Endothelial cell (in vitro differentiated cells): ENCODE results near the gene SHD. TPM values are rescaled to one million over a fixed set of nuclear protein-coding genes. Genes with fewer than 3 reads are reported as not detected.

Experiments
- DNase-seq: peaks from one replicate; pipeline ENCODE4 v3.0.0; 2021; ENCODE audit warnings: low spot score
- H3K27ac Mint-ChIP-seq: one replicate; pipeline ENCODE4 v1.8.0; 2021; ENCODE audit warnings: mixed read lengths, inconsistent platforms; ENCODE audit not compliant: unreplicated experiment
- H3K27me3 Mint-ChIP-seq: one replicate; pipeline ENCODE4 v1.8.0; 2021; ENCODE audit warnings: mild to moderate bottlenecking, moderate library complexity, mixed read lengths, inconsistent platforms; ENCODE audit not compliant: unreplicated experiment
- H3K36me3 Mint-ChIP-seq: one replicate; pipeline ENCODE4 v1.8.0; 2021; ENCODE audit warnings: mild to moderate bottlenecking, low read depth, mixed read lengths, inconsistent platforms; ENCODE audit not compliant: unreplicated experiment
- H3K4me1 Mint-ChIP-seq: one replicate; pipeline ENCODE4 v1.8.0; 2021; ENCODE audit warnings: mild to moderate bottlenecking, mixed read lengths, inconsistent platforms; ENCODE audit not compliant: unreplicated experiment
- H3K4me3 Mint-ChIP-seq: one replicate; pipeline ENCODE4 v1.8.0; 2021; ENCODE audit warnings: mild to moderate bottlenecking, mixed read lengths, inconsistent platforms; ENCODE audit not compliant: unreplicated experiment
- H3K9me3 Mint-ChIP-seq: one replicate; pipeline ENCODE4 v1.8.0; 2021; ENCODE audit warnings: mixed read lengths, inconsistent platforms; ENCODE audit not compliant: unreplicated experiment
- total RNA-seq: library from RNA; stranded (reverse); fragmentation: NEBNext Ultra II Directional; extraction: Animal tissue kit (Norgen Biotek cat#: 25700); gene quantifications from one replicate; pipeline ENCODE4 v1.2.1, GENCODE V29; 2021; ENCODE audit not compliant: unreplicated experiment
- TF ChIP-seq, protein P1 (sequence below): fragments of 200-600 bp; sonication (generic); IDR thresholded peaks from one replicate; pipeline ENCODE4 v1.5.0; 2021; ENCODE audit warnings: antibody characterized with exemption; ENCODE audit not compliant: unreplicated experiment

The SHD gene
- total RNA-seq, 1 donor from 2014 or later = 0.90 TPM

DNA sequence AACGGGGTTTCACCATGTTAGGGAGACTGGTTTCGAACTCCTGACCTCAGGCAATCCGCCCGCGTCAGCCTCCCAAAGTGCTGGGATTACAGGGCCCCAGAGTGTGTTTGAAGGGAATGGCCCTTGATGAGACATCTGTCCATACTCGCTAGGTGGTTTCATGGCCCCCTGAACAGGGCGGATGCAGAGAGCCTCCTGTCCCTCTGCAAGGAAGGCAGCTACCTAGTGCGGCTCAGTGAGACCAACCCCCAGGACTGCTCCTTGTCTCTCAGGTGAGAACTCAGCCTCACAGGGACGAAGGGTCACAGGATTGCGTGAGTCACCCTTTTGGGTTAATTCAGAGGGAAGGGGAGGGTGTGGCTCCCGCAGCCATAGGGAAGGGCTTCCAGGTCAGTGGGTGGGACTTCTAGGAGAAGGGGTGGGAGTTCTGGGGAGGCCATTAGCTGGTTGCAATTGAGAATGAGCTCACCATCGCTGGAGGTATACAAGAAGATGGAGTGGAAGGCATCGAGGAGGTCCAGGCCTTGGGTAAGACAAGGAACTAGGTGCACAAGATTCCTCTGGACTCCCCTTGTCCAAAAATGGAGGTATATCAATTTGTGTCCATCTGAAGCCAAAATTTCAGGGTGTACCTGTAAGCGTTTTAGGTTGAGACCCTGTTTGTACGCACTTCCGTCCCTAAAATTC, 9.2 kb downstream of the SHD start:
- TF ChIP-seq, protein P1, sequence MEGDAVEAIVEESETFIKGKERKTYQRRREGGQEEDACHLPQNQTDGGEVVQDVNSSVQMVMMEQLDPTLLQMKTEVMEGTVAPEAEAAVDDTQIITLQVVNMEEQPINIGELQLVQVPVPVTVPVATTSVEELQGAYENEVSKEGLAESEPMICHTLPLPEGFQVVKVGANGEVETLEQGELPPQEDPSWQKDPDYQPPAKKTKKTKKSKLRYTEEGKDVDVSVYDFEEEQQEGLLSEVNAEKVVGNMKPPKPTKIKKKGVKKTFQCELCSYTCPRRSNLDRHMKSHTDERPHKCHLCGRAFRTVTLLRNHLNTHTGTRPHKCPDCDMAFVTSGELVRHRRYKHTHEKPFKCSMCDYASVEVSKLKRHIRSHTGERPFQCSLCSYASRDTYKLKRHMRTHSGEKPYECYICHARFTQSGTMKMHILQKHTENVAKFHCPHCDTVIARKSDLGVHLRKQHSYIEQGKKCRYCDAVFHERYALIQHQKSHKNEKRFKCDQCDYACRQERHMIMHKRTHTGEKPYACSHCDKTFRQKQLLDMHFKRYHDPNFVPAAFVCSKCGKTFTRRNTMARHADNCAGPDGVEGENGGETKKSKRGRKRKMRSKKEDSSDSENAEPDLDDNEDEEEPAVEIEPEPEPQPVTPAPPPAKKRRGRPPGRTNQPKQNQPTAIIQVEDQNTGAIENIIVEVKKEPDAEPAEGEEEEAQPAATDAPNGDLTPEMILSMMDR = no peak
- H3K9me3 Mint-ChIP-seq = no peaks in the 10 kb centered on the region
- H3K4me1 Mint-ChIP-seq = no peaks in the 10 kb centered on the region
- no peak overlapping the region for H3K27ac Mint-ChIP-seq
- H3K36me3 Mint-ChIP-seq = no peaks in the 10 kb centered on the region
- no peak overlapping the region for H3K4me3 Mint-ChIP-seq
- DNase-seq = no peak
- peaks cover 2% of the 10 kb centered on the region for H3K27me3 Mint-ChIP-seq

DNA sequence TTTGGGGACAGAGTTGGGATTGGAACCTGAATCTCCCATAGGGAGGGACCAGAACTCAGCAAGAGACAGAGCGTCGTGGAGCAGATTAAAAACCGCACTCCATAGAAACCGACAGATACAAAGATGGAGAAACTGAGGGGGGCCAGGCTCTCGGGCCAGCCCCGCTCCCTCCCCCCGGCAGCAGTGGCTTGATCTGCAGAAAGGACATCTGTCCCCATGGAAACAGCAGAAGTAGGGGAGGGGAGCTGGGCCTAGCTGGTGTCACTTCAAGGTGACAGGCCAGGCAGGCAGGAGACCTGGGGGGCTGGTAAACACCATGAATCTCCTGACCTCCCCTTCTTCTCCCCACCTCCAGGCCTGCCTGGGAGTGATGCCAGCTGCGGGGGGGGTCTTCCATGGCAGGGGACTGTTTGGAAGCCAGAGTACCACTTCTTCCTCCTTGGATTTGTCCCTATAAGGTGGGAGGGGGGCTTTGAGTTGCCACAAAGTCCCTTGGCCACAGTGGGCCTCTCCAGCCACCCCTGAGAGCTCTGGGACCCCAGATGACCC, 12.2 kb downstream of the SHD start:
- TF ChIP-seq, protein P1 = no peak
- DNase-seq = no peak
- Mint-ChIP-seq H3K27me3 (peaks cover 2% of the 10 kb centered on the region), H3K4me1 (no peaks in the 10 kb centered on the region), H3K36me3 (no peaks in the 10 kb centered on the region), H3K4me3 (no peak overlapping the region), H3K27ac (no peak overlapping the region), H3K9me3 (no peaks in the 10 kb centered on the region)

DNA sequence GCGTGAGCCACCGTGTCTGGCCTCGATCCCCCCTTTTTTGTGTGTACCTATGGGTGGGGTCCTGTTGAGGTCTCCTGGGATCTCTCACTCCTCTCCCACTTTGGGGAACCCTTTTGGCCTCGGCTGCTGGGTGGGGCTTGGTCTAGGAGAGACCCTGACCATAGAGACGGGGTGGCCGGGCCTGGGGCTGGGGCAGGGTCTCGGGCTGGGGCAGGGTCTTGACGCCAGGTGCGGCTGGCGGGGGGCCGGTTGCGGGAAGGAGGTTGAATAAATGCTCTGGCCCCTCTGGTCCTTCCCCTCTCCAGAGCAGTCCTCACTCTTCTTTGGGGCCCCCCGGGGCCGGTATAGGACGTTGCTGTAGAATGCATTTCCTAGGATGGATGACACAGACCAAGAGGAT, 13.4 kb downstream of the SHD start:
- no peak for DNase-seq
- H3K27me3 Mint-ChIP-seq = peaks cover 2% of the 10 kb centered on the region
- no peaks in the 10 kb centered on the region for H3K9me3 Mint-ChIP-seq
- no peak overlapping the region for H3K4me3 Mint-ChIP-seq
- H3K36me3 Mint-ChIP-seq = no peaks in the 10 kb centered on the region
- no peaks in the 10 kb centered on the region for H3K4me1 Mint-ChIP-seq
- H3K27ac Mint-ChIP-seq = no peak overlapping the region
- TF ChIP-seq, protein P1 = no peak

DNA sequence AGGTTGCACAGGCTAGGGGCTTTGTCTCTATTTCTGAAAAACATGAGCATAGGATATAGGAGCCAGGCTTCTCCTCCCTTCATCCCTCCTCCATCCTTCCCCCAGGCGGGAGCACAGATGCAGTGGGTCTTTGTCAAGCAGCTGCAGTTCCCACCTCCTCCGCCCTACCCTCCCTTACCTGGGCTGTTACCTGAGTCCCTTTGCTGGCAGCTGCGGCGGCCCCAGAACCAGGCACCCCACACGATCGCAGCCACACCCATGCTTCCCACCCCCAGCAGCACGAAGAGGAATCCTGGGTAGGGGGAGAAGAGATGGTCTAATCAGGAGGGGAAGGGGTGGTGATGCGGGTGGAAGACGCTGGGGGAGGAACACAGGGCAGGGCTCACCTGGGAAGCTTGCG, 15.3 kb downstream of the SHD start:
- H3K4me1 Mint-ChIP-seq = no peaks in the 10 kb centered on the region
- no peaks in the 10 kb centered on the region for H3K9me3 Mint-ChIP-seq
- TF ChIP-seq, protein P1 = no peak
- H3K36me3 Mint-ChIP-seq = no peaks in the 10 kb centered on the region
- no peak for DNase-seq
- H3K27ac Mint-ChIP-seq = no peak overlapping the region
- H3K4me3 Mint-ChIP-seq = no peak overlapping the region
- no peaks in the 10 kb centered on the region for H3K27me3 Mint-ChIP-seq

DNA sequence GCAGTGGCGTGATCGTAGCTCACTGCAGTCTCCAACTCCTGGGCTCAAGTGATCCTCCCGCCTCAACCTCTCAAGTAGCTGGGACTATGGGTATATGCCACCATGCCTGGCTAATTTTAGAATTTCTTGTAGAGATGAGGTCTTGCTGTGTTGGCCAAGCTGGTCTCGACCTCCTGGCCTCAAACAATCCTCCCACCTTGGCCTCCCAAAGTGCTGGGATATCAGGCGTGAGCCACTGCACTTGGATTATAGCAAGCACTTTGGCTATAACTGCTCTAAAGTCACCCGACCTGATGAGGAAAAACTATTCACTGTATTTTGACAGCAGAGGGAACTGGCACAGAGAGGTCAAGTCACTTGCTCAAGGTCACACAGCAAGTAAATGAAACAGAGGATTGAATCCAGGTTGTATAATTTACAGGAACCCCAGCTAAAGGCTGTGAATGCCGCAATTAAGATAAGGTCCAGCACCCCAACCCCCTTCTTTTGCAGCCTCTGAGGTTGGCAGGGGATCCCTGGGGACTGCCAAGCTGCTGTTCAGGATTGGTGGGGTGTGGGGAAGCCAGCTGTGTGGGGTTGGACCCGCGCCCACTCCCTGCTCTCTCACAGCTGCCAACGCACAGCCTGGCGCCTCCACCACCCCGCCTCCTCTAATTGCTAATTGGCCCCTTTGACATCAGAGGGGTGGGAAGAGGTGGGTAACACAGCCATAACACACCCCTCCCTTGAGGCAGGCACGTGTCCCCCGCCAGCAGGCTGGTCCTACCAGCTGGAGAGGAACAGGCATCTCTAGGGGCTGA, 17.1 kb downstream of the SHD start:
- H3K27me3 Mint-ChIP-seq = peaks cover 1% of the 10 kb centered on the region
- H3K27ac Mint-ChIP-seq = no peak overlapping the region
- H3K9me3 Mint-ChIP-seq = no peaks in the 10 kb centered on the region
- H3K4me3 Mint-ChIP-seq = no peak overlapping the region
- H3K36me3 Mint-ChIP-seq = no peaks in the 10 kb centered on the region
- DNase-seq = no peak
- TF ChIP-seq, protein P1 = no peak
- no peaks in the 10 kb centered on the region for H3K4me1 Mint-ChIP-seq
